OCI-LY3 (cell line): Measurements from ENCODE around the gene CAV2.

Experiments
- H2AFZ ChIP-seq: fragments of 200-600, 300-600 bp; shearing (Covaris generic); 2 replicates; pipeline ENCODE4 v1.6.0; 2014; ENCODE audit warnings: antibody characterized with exemption, low read depth, low read length
- H3K27ac ChIP-seq: fragments of 200-600, 300-600 bp; sonication (generic); 2 replicates; pipeline ENCODE4 v1.5.1; 2014; ENCODE audit warnings: mild to moderate bottlenecking, low read length, moderate library complexity, mixed read lengths
- H3K27me3 ChIP-seq: fragments of 200-600, 300-600 bp; sonication (generic); 2 replicates; pipeline ENCODE4 v1.6.1; 2014; ENCODE audit warnings: low read depth, low read length, mixed read lengths
- H3K36me3 ChIP-seq: fragments of 200-600, 300-600 bp; sonication (generic); replicated peaks from 2 replicates; pipeline ENCODE3; 2014; ENCODE audit warnings: low read depth, low read length, mixed read lengths
- H3K4me1 ChIP-seq: fragments of 300-600, 200-600 bp; sonication (generic); 2 replicates; pipeline ENCODE4 v1.6.1; 2014; ENCODE audit warnings: low read length, mixed read lengths
- H3K4me2 ChIP-seq: fragments of 200-600, 300-600 bp; sonication (generic); 2 replicates; pipeline ENCODE4 v1.6.1; 2014; ENCODE audit warnings: low read length, mixed read lengths
- H3K4me3 ChIP-seq: fragments of 300-600, 200-600 bp; sonication (generic); 2 replicates; pipeline ENCODE4 v1.5.1; 2014; ENCODE audit warnings: antibody characterized with exemption, mild to moderate bottlenecking, low read length, moderate library complexity
- H3K79me2 ChIP-seq: fragments of 300-600, 200-600 bp; shearing (Covaris generic); 2 replicates; pipeline ENCODE4 v1.6.1; 2014; ENCODE audit warnings: mild to moderate bottlenecking, low read length, mixed read lengths
- H3K9ac ChIP-seq: fragments of 300-600, 200-600 bp; shearing (Covaris generic); 2 replicates; pipeline ENCODE4 v1.6.0; 2014; ENCODE audit warnings: mild to moderate bottlenecking, low read length, moderate library complexity
- H3K9me3 ChIP-seq: fragments of 200-600, 300-600 bp; shearing (Covaris generic); 2 replicates; pipeline ENCODE4 v1.6.1; 2014; ENCODE audit warnings: low read length, mixed read lengths; ENCODE audit not compliant: insufficient read depth
- H4K20me1 ChIP-seq: fragments of 200-600, 300-600 bp; sonication (generic); 2 replicates; pipeline ENCODE4 v1.6.1; 2016; ENCODE audit warnings: low read length, mixed read lengths; ENCODE audit not compliant: insufficient read depth
- EZH2phosphoT487 ChIP-seq: fragments of 200-600 bp; shearing (Covaris generic); IDR thresholded peaks from 2 replicates; pipeline ENCODE4 v1.6.1; 2018; ENCODE audit warnings: antibody characterized with exemption, mixed run types, low read depth
- TF ChIP-seq, protein P1 (sequence below): fragments of 200-600, 300-600 bp; sonication (generic); IDR thresholded peaks from 2 replicates; pipeline ENCODE4 v1.5.1; 2014; ENCODE audit warnings: antibody characterized with exemption, low read length, low read depth

Gene CAV2

DNA sequence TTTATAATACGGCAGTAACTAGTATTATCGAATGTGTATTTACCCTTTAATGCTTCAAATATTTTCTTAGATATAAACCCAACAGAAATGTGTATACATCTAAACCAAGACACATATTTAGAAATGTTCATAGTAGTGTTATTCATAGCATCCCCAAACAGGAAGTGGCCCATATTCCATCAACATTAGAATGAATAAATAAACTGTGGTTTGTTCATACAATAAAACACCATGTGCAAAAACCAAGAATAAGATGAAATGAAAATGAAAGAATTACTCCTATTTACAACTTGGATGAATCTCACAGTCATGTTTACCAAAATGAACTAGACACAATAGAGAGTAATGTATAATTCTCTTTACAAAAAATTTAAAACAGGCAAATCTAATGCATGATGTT, 9.2 kb upstream of the CAV2 start:
- Histone ChIP-seq H3K79me2 (no peaks in the 10 kb centered on the region), H3K27ac (no peak overlapping the region), H3K9ac (no peak overlapping the region), H4K20me1 (no peaks in the 10 kb centered on the region), H3K36me3 (no peaks in the 10 kb centered on the region), H3K9me3 (no peaks in the 10 kb centered on the region), H3K4me2 (no peak overlapping the region), H3K4me1 (no peaks in the 10 kb centered on the region), H2AFZ (no peak overlapping the region), H3K27me3 (0 out of 2 replicates have a peak, but pooled peaks cover 9% of the 10 kb centered on the region), H3K4me3 (no peak overlapping the region)
- TF ChIP-seq, protein P1, sequence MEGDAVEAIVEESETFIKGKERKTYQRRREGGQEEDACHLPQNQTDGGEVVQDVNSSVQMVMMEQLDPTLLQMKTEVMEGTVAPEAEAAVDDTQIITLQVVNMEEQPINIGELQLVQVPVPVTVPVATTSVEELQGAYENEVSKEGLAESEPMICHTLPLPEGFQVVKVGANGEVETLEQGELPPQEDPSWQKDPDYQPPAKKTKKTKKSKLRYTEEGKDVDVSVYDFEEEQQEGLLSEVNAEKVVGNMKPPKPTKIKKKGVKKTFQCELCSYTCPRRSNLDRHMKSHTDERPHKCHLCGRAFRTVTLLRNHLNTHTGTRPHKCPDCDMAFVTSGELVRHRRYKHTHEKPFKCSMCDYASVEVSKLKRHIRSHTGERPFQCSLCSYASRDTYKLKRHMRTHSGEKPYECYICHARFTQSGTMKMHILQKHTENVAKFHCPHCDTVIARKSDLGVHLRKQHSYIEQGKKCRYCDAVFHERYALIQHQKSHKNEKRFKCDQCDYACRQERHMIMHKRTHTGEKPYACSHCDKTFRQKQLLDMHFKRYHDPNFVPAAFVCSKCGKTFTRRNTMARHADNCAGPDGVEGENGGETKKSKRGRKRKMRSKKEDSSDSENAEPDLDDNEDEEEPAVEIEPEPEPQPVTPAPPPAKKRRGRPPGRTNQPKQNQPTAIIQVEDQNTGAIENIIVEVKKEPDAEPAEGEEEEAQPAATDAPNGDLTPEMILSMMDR = no peak
- TF ChIP-seq EZH2phosphoT487 = no peak

DNA sequence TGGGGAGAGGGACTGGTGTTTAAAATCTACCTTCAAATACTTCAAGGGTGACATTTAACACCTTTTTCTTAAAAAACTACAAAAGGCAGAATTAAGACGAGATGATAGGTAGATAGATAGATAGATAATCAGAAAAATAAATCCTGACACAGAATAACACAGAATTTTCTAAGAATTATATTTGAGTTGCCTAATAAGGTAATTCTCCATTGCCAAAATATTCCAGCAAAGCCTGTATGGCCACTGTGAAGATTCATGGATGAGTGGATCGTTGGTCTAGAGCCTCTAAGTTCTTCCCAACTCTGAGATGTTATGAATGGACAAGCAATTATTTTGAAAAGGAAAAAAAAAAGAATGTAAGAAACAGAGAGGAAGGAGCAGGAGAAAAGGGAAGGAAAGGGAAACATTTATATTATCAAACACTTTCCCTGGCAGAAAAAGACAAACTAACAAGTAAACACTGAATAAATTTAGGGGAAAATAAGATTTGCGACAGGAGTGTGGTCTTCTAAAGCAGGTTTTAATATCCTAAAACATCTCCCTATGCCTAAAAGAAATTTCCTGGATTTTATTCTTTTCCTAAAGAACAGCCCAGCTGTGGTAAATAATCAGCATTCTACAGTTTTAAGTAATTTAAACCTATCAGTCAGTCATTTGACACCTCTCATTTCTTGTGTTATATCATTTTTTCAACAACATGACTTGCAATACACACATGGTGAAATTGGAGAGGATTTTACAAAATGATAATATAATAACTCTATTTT, 7.5 kb upstream of the CAV2 start:
- Histone ChIP-seq H3K4me2 (no peak overlapping the region), H3K79me2 (no peaks in the 10 kb centered on the region), H3K36me3 (no peaks in the 10 kb centered on the region), H3K27me3 (0 out of 2 replicates have a peak, but pooled peaks cover 9% of the 10 kb centered on the region), H3K4me3 (no peak overlapping the region), H3K9ac (no peak overlapping the region), H3K27ac (no peak overlapping the region), H2AFZ (no peak overlapping the region), H4K20me1 (no peaks in the 10 kb centered on the region), H3K9me3 (no peaks in the 10 kb centered on the region), H3K4me1 (no peaks in the 10 kb centered on the region)
- no peak for TF ChIP-seq EZH2phosphoT487
- TF ChIP-seq, protein P1 = no peak

DNA sequence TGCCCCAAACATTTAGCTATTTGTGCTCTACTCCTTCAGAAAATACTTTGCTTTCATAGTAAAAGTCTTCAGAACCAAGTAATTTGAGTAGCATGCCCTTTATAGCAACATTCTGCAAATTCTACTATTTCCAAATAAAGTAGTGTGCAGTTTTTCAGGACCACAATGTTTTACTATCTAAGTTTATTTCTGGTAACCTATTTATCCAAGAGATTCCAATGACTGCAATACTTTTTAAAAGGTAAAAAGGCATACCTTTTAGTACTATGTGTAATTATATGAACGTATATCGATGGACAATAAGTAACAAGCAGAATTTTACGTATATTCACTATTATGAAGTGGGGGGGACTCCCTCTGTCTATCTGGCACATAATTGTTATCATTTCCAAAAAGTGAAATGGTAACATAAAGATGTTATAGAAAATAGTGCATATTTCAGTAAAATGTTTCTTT, 6.9 kb upstream of the CAV2 start:
- Histone ChIP-seq H3K79me2 (no peaks in the 10 kb centered on the region), H3K27me3 (0 out of 2 replicates have a peak, but pooled peaks cover 9% of the 10 kb centered on the region), H3K9me3 (no peaks in the 10 kb centered on the region), H3K36me3 (no peaks in the 10 kb centered on the region), H3K9ac (no peak overlapping the region), H3K4me1 (no peaks in the 10 kb centered on the region), H4K20me1 (no peaks in the 10 kb centered on the region), H2AFZ (no peak overlapping the region), H3K27ac (no peak overlapping the region), H3K4me2 (no peak overlapping the region), H3K4me3 (no peak overlapping the region)
- TF ChIP-seq, protein P1 = no peak
- TF ChIP-seq EZH2phosphoT487 = no peak

DNA sequence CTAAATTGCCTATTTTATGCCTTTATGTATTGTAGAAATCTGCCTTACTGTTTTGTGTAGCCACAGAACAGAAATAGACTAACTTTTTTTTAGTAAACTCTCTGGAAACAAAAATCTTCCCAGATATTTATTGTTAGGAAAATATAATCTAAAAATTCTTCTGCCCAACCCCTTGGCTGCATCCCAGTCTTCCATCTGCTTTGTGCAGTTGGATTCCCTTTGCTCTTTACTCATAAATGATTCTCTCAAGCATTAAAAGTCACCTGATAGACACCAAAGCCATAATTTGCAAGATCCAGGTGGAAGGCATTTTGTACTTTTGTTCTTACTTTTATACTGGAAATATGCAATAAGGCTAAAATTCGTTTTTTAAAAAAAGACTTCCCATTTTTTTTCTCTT, 6.1 kb upstream of the CAV2 start:
- H3K4me1 ChIP-seq = no peaks in the 10 kb centered on the region
- TF ChIP-seq, protein P1 = no peak
- no peak for TF ChIP-seq EZH2phosphoT487
- no peaks in the 10 kb centered on the region for H3K79me2 ChIP-seq
- H3K9ac ChIP-seq = no peak overlapping the region
- no peaks in the 10 kb centered on the region for H3K36me3 ChIP-seq
- no peak overlapping the region for H2AFZ ChIP-seq
- no peak overlapping the region for H3K4me2 ChIP-seq
- 0 out of 2 replicates have a peak, but pooled peaks cover 9% of the 10 kb centered on the region for H3K27me3 ChIP-seq
- no peaks in the 10 kb centered on the region for H3K9me3 ChIP-seq
- no peak overlapping the region for H3K4me3 ChIP-seq
- no peak overlapping the region for H3K27ac ChIP-seq
- no peaks in the 10 kb centered on the region for H4K20me1 ChIP-seq
